GM21381 (cell line): ENCODE results near the gene PIP.
"Not testable (repeated sequence)": the region's sequence is repeated elsewhere in the genome, so short reads cannot be mapped to it uniquely, and the experiment has no call there.

Experiments
- ATAC-seq: cut with Tn5 transposase; IDR thresholded peaks from one replicate; pipeline ENCODE4 v1.9.1; 2021; ENCODE audit warnings: mild to moderate bottlenecking, moderate library complexity; ENCODE audit not compliant: unreplicated experiment

PIP gene

GRCh38 chr7:143131781-143132180 is at the start of gene PIP:
PIP (plus strand) TSS chr7:143132077; CDS start chr7:143132117, 40 bp downstream.
- no peak for ATAC-seq

DNA sequence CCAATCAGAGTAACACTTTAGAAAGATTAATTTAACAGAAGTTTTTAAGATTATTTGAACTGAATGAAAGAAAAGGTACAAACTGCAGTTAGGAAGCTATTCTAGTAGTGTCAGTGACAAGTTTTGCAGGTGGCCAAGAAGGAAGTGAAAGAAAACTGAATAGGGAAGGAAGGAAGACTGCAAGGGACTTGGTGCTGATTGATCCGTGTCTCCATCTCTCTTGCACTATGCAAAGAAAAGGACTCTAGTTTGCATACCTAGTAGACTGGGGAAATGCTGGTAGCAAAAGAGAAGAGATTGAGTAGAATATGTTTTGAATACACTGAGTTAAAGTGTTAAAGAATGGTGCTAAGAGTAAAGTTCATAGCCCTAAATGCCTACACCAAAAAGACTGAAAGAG is 46.8 kb upstream of the PIP start:
- ATAC-seq: no peak

- not testable (repeated sequence) for ATAC-seq
Measured at GRCh38 chr7:143085610-143086009, 46.3 kb upstream of the PIP start.

DNA sequence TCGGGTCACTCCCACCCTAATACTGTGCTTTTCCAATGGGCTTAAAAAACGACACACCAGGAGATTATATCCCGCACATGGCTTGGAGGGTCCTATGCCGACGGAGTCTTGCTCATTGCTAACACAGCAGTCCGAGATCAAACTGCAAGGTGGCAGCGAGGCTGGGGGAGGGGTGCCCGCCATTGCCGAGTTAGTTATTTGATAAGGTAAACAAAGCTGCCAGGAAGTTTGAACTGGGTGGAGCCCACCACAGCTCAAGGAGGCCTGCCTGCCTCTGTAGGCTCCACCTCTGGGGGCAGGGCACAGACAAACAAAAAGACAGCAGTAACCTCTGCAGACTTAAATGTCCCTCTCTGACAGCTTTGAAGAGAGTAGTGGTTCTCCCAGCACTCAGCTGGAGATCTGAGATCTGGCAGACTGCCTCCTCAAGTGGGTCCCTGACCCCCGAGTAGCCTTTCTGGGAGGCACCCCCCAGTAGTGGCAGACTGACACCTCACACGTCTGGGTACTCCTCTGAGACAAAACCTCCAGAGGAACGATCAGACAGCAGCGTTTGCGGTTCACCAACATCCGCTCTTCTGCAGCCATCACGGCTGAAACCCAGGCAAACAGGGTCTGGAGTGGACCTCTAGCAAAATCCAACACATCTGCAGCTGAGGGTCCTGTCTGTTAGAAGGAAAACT is 43.2 kb upstream of the PIP start:
- not testable (repeated sequence) for ATAC-seq

- no peak for ATAC-seq
Measured at GRCh38 chr7:143096146-143096545, 35.7 kb upstream of the PIP start.

GRCh38 chr7:143099579-143099978 is 32.3 kb upstream of the PIP start:
- not testable (repeated sequence) for ATAC-seq

- no peak for ATAC-seq
Measured at GRCh38 chr7:143104759-143105158, 27.1 kb upstream of the PIP start.

- not testable (repeated sequence) for ATAC-seq
Measured at GRCh38 chr7:143108019-143108418, 23.9 kb upstream of the PIP start.

- ATAC-seq: no peak
Measured at GRCh38 chr7:143117395-143117794, 14.5 kb upstream of the PIP start.

DNA sequence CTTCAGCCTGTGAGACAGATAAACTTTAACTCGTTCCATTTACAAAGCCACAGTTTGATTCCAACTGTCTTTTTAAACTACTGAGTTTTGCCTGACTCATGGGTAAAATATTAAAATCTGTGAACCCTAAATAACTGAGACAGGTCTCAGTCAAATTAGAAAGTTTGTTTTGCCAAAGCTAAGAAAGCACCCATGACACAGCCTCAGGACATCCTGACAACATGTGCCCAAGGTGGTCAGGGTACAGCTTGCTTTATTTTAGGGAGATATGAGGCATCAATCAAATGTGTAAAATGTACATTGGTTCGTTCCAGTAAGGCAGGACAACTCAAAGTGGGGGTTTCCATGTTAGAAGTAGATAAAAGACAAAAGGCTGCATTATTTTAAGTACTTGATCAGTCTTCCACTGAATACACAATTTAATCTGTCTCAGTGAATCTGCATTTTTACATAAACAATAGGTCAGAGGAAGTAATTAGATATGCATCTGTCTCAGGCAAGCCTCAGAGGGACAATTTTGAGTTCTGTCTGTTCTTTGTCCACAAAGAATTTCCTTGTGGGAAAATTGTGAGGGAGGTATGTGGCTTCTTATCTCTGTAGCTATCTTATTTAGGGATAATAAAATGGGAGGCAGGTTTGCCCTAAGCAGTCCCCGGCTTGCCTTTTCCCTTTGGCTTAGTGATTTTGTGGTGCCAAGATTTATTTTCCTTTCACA is 11.0 kb upstream of the PIP start:
- ATAC-seq: no peak

DNA sequence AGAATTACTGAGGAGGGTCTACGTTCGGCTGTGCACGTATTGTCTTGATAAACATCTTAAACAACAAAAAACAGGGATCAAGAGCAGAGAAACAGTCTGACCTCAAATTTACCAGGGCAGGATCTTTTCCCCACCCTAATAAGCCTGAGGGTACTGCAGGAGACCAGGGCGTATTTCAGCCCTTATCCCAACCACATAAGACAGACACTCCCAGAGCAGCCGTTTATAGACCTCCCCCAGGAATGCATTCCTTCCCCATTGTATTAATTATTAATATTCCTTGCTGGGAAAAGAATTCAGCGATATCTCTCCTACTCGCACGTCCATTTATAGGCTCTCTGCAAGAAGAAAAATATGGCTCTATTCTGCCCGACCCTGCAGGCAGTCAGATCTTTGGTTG is 8.6 kb upstream of the PIP start:
- not testable (repeated sequence) for ATAC-seq

GRCh38 chr7:143126146-143126545 is 5.7 kb upstream of the PIP start:
- ATAC-seq: no peak

DNA sequence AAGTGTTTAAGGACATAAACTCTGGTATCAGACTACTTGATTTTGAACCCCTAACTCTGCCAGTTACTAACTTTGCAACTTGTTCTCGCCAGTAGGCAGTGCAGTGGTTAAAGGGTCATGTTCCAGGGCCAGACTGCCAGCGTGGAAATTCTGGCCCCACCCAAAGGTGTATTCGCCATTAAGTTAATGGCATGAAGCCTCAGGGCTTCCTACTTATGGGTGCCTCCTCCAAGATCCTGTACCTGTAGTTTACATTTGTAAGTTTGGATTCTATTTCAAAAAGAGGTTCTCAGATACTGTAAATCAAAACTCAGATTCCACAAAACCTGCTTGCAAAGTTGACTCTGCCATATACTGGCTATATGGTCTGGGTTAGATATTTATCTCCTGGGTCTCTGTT is 2.8 kb upstream of the PIP start:
- no peak for ATAC-seq

- ATAC-seq: no peak
Measured at GRCh38 chr7:143129477-143129876, 2.4 kb upstream of the PIP start.

- no peak for ATAC-seq
Measured at GRCh38 chr7:143130541-143130940, 1.3 kb upstream of the PIP start.

DNA sequence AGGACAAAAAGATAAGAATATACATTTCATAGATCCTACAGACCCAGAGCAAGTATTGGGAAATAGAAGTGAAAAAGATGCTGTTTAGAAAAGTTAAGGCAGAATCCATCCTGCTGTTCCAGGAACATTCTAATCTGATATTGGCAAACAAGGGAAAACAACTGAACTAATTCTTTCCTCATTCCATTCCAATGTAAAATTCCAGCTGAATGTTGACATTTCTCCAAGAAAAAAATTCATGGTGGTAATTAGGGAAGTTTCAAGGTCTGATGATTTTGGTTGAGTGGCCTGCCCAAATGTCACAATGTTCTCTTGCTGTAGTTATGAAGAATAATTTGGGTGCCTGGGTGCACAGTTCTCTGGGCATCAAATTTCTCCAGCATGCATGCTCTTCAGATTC is 15.2 kb downstream of the PIP start:
- ATAC-seq: no peak

DNA sequence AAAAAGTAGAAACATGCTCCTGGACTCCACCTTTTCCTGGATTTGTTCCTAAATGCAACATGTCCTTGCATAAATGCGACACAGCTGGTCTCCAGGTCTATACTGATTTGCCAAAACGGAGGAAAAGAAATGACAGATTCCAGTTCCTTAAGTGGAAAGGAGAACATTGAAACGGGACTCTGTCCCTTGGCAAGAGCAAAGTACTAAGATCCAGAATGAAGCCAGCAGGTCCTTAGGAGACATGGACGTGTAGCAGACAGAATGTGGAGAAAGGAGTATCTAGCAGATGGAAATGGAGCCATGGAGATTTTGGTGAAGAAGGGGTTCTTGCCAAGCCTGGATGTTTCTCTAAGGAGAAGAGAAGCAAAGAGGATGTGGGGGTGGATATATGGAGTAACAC is 16.2 kb downstream of the PIP start:
- ATAC-seq: no peak

- ATAC-seq: no peak
Measured at GRCh38 chr7:143148651-143149050, 16.8 kb downstream of the PIP start.

- not testable (repeated sequence) for ATAC-seq
Measured at GRCh38 chr7:143150696-143151095, 18.8 kb downstream of the PIP start.

DNA sequence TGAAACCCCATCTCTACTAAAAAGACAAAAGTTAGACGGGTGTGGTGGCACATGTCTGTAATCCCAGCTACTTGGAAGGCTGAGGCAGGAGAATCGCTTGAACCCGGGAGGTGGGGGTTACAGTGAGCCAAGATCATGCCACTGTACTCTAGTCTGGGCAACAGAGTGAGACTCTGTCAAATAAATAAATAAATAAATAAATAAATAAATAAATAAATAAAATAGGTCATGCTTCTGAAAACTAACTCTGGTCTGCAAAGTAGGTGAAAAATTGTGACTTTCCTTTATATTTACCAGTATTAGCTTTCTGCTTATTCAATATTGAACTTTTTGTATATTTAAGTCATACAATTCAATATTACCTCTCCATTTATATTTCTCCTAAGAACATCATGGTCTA is 26.7 kb downstream of the PIP start:
- ATAC-seq: not testable (repeated sequence)

DNA sequence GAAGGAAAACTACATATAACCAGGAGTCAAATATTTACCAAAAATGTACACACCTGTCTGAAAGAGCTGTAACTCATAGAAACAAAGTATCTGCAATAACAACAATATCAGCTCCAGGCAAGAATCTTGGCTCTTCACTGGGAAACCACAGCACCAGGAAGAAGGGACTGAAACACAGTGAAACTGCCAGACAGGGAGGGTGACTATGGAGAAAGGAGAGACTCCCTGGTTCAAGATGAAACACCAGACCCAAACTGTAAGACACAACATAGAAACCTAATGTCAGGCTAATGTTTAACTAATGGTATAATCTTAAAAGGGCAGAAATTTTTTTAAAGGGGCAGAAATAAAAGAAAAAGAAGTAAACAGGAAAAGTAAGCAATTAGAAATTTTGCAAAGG is 39.8 kb downstream of the PIP start:
- ATAC-seq: no peak

- no peak for ATAC-seq
Measured at GRCh38 chr7:143172354-143172753, 40.5 kb downstream of the PIP start.

DNA sequence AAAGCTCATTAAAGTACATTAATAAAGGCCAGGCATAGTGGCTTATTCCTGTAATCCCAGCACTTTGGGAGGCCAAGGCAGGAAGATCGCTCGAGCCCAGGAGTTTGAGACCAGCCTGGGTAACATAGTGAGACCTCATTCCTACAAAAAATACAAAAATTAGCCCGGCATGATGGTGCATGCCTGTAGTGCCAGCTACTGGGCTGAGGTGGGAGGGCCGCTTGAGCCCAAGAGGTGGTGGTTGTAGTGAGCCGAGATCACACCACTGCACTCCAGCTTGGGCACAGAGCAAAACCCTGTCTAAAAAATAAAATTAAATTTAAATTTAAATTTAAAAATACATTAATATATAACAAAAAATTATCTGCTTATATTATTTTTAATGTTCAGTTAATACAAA is 44.3 kb downstream of the PIP start:
- ATAC-seq: no peak
